WTC11 (cell line): ENCODE measurements around the gene KIAA1671. TPM values are rescaled to one million over a fixed set of nuclear protein-coding genes. Genes with fewer than 3 reads are reported as not detected.

Experiments
- ATAC-seq: fragments of 200-7000 bp; cut with Tn5 transposase; 2 replicates; pipeline ENCODE4 v1.10.0; 2021; ENCODE audit warnings: mild to moderate bottlenecking, moderate library complexity
- CTCF ChIA-PET: fragments of 300-600 bp; sonication (Branson Sonifier 250); formaldehyde crosslinking; loops from one replicate; lab custom pipeline; 2021; ENCODE audit warnings: antibody characterized with exemption; lab: Charles Lee
- POLR2A ChIA-PET: fragments of 350-600 bp; sonication (Branson Sonifier 250); formaldehyde crosslinking; loops from one replicate; lab custom pipeline; 2021; ENCODE audit warnings: antibody characterized with exemption; lab: Charles Lee
- DNase-seq: peaks from one replicate; pipeline ENCODE4 v3.0.0; 2021; ENCODE audit warnings: low spot score
- H3K27ac Mint-ChIP-seq: 2 replicates; pipeline ENCODE4 v1.8.0; 2021; ENCODE audit warnings: mixed read lengths
- H3K27me3 Mint-ChIP-seq: 2 replicates; pipeline ENCODE4 v1.8.0; 2021; ENCODE audit warnings: low read depth, mild to moderate bottlenecking, moderate library complexity, mixed read lengths
- H3K36me3 Mint-ChIP-seq: 2 replicates; pipeline ENCODE4 v1.8.0; 2021; ENCODE audit warnings: mixed read lengths
- H3K4me1 Mint-ChIP-seq: 2 replicates; pipeline ENCODE4 v1.8.0; 2022; ENCODE audit warnings: mixed read lengths
- H3K4me3 Mint-ChIP-seq: 2 replicates; pipeline ENCODE4 v1.8.0; 2021; ENCODE audit warnings: mild to moderate bottlenecking, moderate library complexity, mixed read lengths
- H3K9me3 Mint-ChIP-seq: 2 replicates; pipeline ENCODE4 v1.8.0; 2021; ENCODE audit warnings: mixed read lengths
- AFF4 ChIP-seq: sonication (generic); formaldehyde crosslinking; IDR thresholded peaks from 2 replicates; pipeline ENCODE4 v1.8.1; 2023; ENCODE audit warnings: mild to moderate bottlenecking, missing genetic modification reagents, borderline replicate concordance
- ARID4B ChIP-seq: sonication (generic); formaldehyde crosslinking; IDR thresholded peaks from 2 replicates; pipeline ENCODE4 v1.8.0; 2023; ENCODE audit warnings: missing genetic modification reagents, mild to moderate bottlenecking, borderline replicate concordance
- ATF1 ChIP-seq: sonication (generic); formaldehyde crosslinking; IDR thresholded peaks from 2 replicates; pipeline ENCODE4 v1.8.1; 2023; ENCODE audit warnings: mild to moderate bottlenecking, moderate library complexity, missing genetic modification reagents
- CDX4 ChIP-seq: fragments of 250-450 bp; sonication (Bioruptor Pico); IDR thresholded peaks from 2 replicates; pipeline ENCODE4 v1.9.0; 2021; ENCODE audit warnings: moderate library complexity, mild to moderate bottlenecking, inconsistent platforms, borderline replicate concordance
- CREM ChIP-seq: sonication (generic); formaldehyde crosslinking; IDR thresholded peaks from 2 replicates; pipeline ENCODE4 v1.8.1; 2022; ENCODE audit warnings: mild to moderate bottlenecking, missing genetic modification reagents, moderate library complexity
- EMX1 ChIP-seq: fragments of 250-450 bp; sonication (Bioruptor Pico); IDR thresholded peaks from 2 replicates; pipeline ENCODE4 v1.8.0; 2021; ENCODE audit warnings: mild to moderate bottlenecking
- FOXK1 ChIP-seq: sonication (generic); formaldehyde crosslinking; IDR thresholded peaks from 2 replicates; pipeline ENCODE4 v1.8.0; 2022; ENCODE audit warnings: mild to moderate bottlenecking, moderate library complexity, missing genetic modification reagents
- FOXP1 ChIP-seq: sonication (generic); formaldehyde crosslinking; IDR thresholded peaks from 2 replicates; pipeline ENCODE4 v1.8.0; 2022; ENCODE audit warnings: missing genetic modification reagents, mild to moderate bottlenecking, moderate library complexity, borderline replicate concordance
- GTF2I ChIP-seq: fragments of 250-450 bp; sonication (Bioruptor Pico); conservative IDR thresholded peaks from 2 replicates; pipeline ENCODE4 v1.4.0; 2021; ENCODE audit warnings: mild to moderate bottlenecking
- HMGXB4 ChIP-seq: sonication (generic); formaldehyde crosslinking; IDR thresholded peaks from 2 replicates; pipeline ENCODE4 v1.8.1; 2023; ENCODE audit warnings: mild to moderate bottlenecking, moderate library complexity, missing genetic modification reagents
- MAX ChIP-seq: sonication (generic); formaldehyde crosslinking; IDR thresholded peaks from 2 replicates; pipeline ENCODE4 v1.8.0; 2022; ENCODE audit warnings: mild to moderate bottlenecking, missing genetic modification reagents
- SMAD3 ChIP-seq: sonication (generic); formaldehyde crosslinking; IDR thresholded peaks from 2 replicates; pipeline ENCODE4 v1.8.0; 2022; ENCODE audit warnings: missing genetic modification reagents, mild to moderate bottlenecking, borderline replicate concordance
- SP1 ChIP-seq: sonication (generic); formaldehyde crosslinking; conservative IDR thresholded peaks from 2 replicates; pipeline ENCODE4 v1.8.1; 2022; ENCODE audit warnings: missing genetic modification reagents
- TCF7 ChIP-seq: sonication (generic); formaldehyde crosslinking; IDR thresholded peaks from 2 replicates; pipeline ENCODE4 v1.8.0; 2022; ENCODE audit warnings: mild to moderate bottlenecking, low read depth, missing genetic modification reagents, moderate library complexity
- ZBTB43 ChIP-seq: sonication (generic); formaldehyde crosslinking; IDR thresholded peaks from 2 replicates; pipeline ENCODE4 v1.8.1; 2023; ENCODE audit warnings: mild to moderate bottlenecking, missing genetic modification reagents
- ZNF121 ChIP-seq: sonication (generic); formaldehyde crosslinking; IDR thresholded peaks from 2 replicates; pipeline ENCODE4 v1.8.0; 2023; ENCODE audit warnings: missing genetic modification reagents
- ZNF219 ChIP-seq: sonication (generic); formaldehyde crosslinking; IDR thresholded peaks from 2 replicates; pipeline ENCODE4 v1.8.0; 2023; ENCODE audit warnings: missing genetic modification reagents, mild to moderate bottlenecking, borderline replicate concordance
- ZNF512 ChIP-seq: sonication (generic); formaldehyde crosslinking; IDR thresholded peaks from 2 replicates; pipeline ENCODE4 v1.8.1; 2022; ENCODE audit warnings: missing genetic modification reagents, borderline replicate concordance
- ZNF532 ChIP-seq: fragments of 250-450 bp; sonication (Bioruptor Pico); IDR thresholded peaks from 2 replicates; pipeline ENCODE4 v1.9.0; 2021; ENCODE audit warnings: mild to moderate bottlenecking, borderline replicate concordance
- total RNA-seq: library from RNA; stranded (reverse); gene quantifications from 3 replicates; pipeline ENCODE4 v1.2.3, GENCODE V29; 2021

Gene KIAA1671
- total RNA-seq, 1 experiment from 2014 or later = 26.0 TPM

GRCh38 chr22:24905909-24906308 is 46.6 kb upstream of the KIAA1671 start:
- ChIA-PET POLR2A (no interaction called here), CTCF (no interaction called here)
- H3K4me3 Mint-ChIP-seq = no peak overlapping the region
- DNase-seq (no peak), ATAC-seq (no peak)
- peaks cover 24% of the 10 kb centered on the region for H3K9me3 Mint-ChIP-seq
- no peaks in the 10 kb centered on the region for H3K27me3 Mint-ChIP-seq
- H3K4me1 Mint-ChIP-seq = no peaks in the 10 kb centered on the region
- TF ChIP-seq ARID4B (CRISPR knock-in tag) (no peak), MAX (no peak), CDX4 (CRISPR knock-in tag) (no peak), FOXP1 (CRISPR knock-in tag) (no peak), EMX1 (CRISPR knock-in tag) (no peak), ZNF532 (CRISPR knock-in tag) (no peak), FOXK1 (CRISPR knock-in tag) (no peak), SMAD3 (CRISPR knock-in tag) (no peak), HMGXB4 (CRISPR knock-in tag) (no peak), ZNF121 (no peak), SP1 (CRISPR knock-in tag) (no peak), GTF2I (CRISPR knock-in tag) (no peak), AFF4 (CRISPR knock-in tag) (no peak), ATF1 (CRISPR knock-in tag) (no peak), TCF7 (CRISPR knock-in tag) (no peak), ZBTB43 (CRISPR knock-in tag) (no peak), ZNF512 (no peak), CREM (no peak), ZNF219 (CRISPR knock-in tag) (no peak)
- H3K27ac Mint-ChIP-seq = no peak overlapping the region
- peaks cover 33% of the 10 kb centered on the region for H3K36me3 Mint-ChIP-seq
